Heart right ventricle (tissue), 16 donors: ENCODE measurements around the gene BSND. TPM values are rescaled to one million over a fixed set of nuclear protein-coding genes. Genes with fewer than 3 reads are reported as not detected.
A peak's percentile ranks its signal among the peaks of the same experiment; 100 is the strongest.

Experiments
- ATAC-seq, 8 donors: fragments of 200-7000 bp; cut with Tn5 transposase; one replicate each; pipeline ENCODE4 v1.9.1; 2020; ENCODE audit warnings: mild to moderate bottlenecking in 8 of 8, moderate library complexity in 8 of 8, moderate number of reproducible peaks in 1 of 8
- DNase-seq, 2 donors: peaks; one replicate each; pipeline ENCODE4 v3.0.0-alpha.2; 2020
- H3K27ac ChIP-seq, 10 donors: fragments of 200-600 bp; sonication (generic) in 2 of 10; one replicate each; pipeline versions ENCODE4 v1.5.0 to v1.8.0; 2020 to 2022; ENCODE audit warnings: mild to moderate bottlenecking in 3 of 10
- H3K27me3 ChIP-seq, 7 donors: fragments of 200-600 bp; one replicate each; pipeline ENCODE4 v1.8.0; 2021 to 2022; ENCODE audit warnings: mild to moderate bottlenecking in 2 of 7
- H3K36me3 ChIP-seq, 9 donors: fragments of 200-600 bp; sonication (generic) in 1 of 9; one replicate each; pipeline versions ENCODE4 v1.5.0 to v1.8.0; 2020 to 2022; ENCODE audit warnings: mild to moderate bottlenecking in 2 of 9
- H3K4me1 ChIP-seq, 9 donors: fragments of 200-600 bp; sonication (generic) in 1 of 9; one replicate each; pipeline versions ENCODE4 v1.5.0 to v1.8.0; 2020 to 2022; ENCODE audit warnings: mild to moderate bottlenecking in 4 of 9
- H3K4me3 ChIP-seq, 10 donors: fragments of 200-600 bp; sonication (generic) in 2 of 10; one replicate each; pipeline versions ENCODE4 v1.5.0 to v1.8.0; 2020 to 2022; ENCODE audit warnings: mild to moderate bottlenecking in 7 of 10, moderate library complexity in 2 of 10
- H3K9me3 ChIP-seq, 11 donors: fragments of 200-600 bp in 10 of 11; sonication (generic) in 2 of 11; one replicate each; pipeline versions ENCODE4 v1.5.0 to v1.8.0; 2013 to 2022; ENCODE audit warnings: mild to moderate bottlenecking in 2 of 11, control low read depth in 1 of 11, moderate library complexity in 1 of 11
- CTCF ChIP-seq, 9 donors: fragments of 200-600 bp; sonication (generic) in 2 of 9; IDR thresholded peaks; one replicate each; pipeline versions ENCODE4 v1.5.0 to v1.8.0; 2021 to 2022; ENCODE audit warnings: antibody characterized with exemption in 9 of 9, mild to moderate bottlenecking in 5 of 9, moderate library complexity in 1 of 9
- WGBS, 2 donors: extraction: QIAGEN DNeasy Blood & Tissue Kit; methylation state at CpG; one replicate each; pipeline ENCODE4 v1.1.7; 2013; ENCODE audit warnings: inconsistent platforms in 1 of 2; 5-methylcytosine and 5-hydroxymethylcytosine counted together
- intact Hi-C, 10 donors: fragments of 100-400 bp; cut with DNase I; formaldehyde crosslinking; loops; one replicate each; pipeline versions ENCODE4 v1.11.1 to v1.14.2; 2022
- polyA plus RNA-seq, 2 donors: library from polyadenylated mRNA; stranded (reverse); fragments of 200-250 nt; gene quantifications; one replicate each; pipeline ENCODE4 v1.2.3, GENCODE V29; 2013
- total RNA-seq, 10 donors: library from RNA; stranded (reverse); fragmentation: NEBNext Ultra II Directional in 3 of 10; extraction: Animal tissue kit (Norgen Biotek cat#: 25700) in 3 of 10; gene quantifications; one replicate each; pipeline versions ENCODE4 v1.2.1 to v1.2.4, GENCODE V29; 2021 to 2023
- donor health status: Arrhythmogenic right ventricular cardiomyopathy.
- donor health status: ischemic (EF 13 %, LVEDD 7.1; RV severe dilation, severe dysfunction).
- donor health status: healthy with polysubstance abuse.
- donor health status: DM: no; HTN: yes; CAD: no.
- donor health status: DM: no; HTN: no; CAD: no.
- donor health status: ischemic (EF 25% LVEDD 6.9; RV normal size, moderate dysfunction).
- donor health status: ischemic (EF 25% LVEDD 5.7; RV mildly dilated, moderate dysfunction).
- donor health status: healthy.
- donor health status: DM: yes; HTN: yes; CAD: no.
- donor health status: Ischemic cardiomyopathy.
- donor health status: ischemic (EF 35%, LVEDD 5.7; RV mildly dilated, moderate dysfunction).
- donor health status: nonischemic (EF 11% LVEDD 7.7; RV severe dilation, severe dysfunction).
- donor health status: DM: yes; HTN: yes; CAD: no.
- donor health status: PGD.
- donor health status: ischemic (EF 29% LVEDD 5.4; RV normal size, mild dysfunction).
- donor health status: nonischemic (EF 23%, LVEDD 6.1; RV moderate dilation, normal function).

BSND gene
- total and polyA plus RNA-seq, 12 donors: not detected

GRCh38 chr1:55052221-55053142 lies 53.7 kb downstream of the BSND start:
- Histone ChIP-seq H3K4me3 (no peak overlapping the region), H3K27ac (peak overlapping the region in 5 of 10 donors; percentile 1 to 17 (median 7)), H3K36me3 (no peaks in the 10 kb centered on the region), H3K4me1 (peaks cover 0 to 40% (median 13%) of the 10 kb centered on the region in 9 donors), H3K27me3 (no peaks in the 10 kb centered on the region), H3K9me3 (no peaks in the 10 kb centered on the region)
- intact Hi-C loops: no loop called here
- ATAC-seq (peak in 6 of 8 donors; percentile 10 to 58 (median 29)), DNase-seq (peak; percentile 43 to 57)
- 83 to 84% methylated on average over 29 of the region's 29 CpGs for WGBS, 2 donors
- TF ChIP-seq CTCF (IDR thresholded peaks at IDR 0.05): no peak

- no peak for DNase-seq
- intact Hi-C loops: no loop called here
- H3K36me3 ChIP-seq: no peaks in the 10 kb centered on the region
- peak overlapping the region in 5 of 10 donors; percentile 1 to 17 (median 7) for H3K27ac ChIP-seq
- 58 to 59% methylated on average over 7 of the region's 7 CpGs for WGBS, 2 donors
- no peaks in the 10 kb centered on the region for H3K27me3 ChIP-seq
- TF ChIP-seq CTCF (IDR thresholded peaks at IDR 0.05): no peak
- no peak overlapping the region for H3K4me3 ChIP-seq
- H3K4me1 ChIP-seq: peaks cover 0 to 40% (median 13%) of the 10 kb centered on the region in 9 donors
- ATAC-seq: peak in 4 of 8 donors; percentile 7 to 46 (median 24)
- H3K9me3 ChIP-seq: no peaks in the 10 kb centered on the region
Measured at GRCh38 chr1:55053265-55053954, 54.7 kb downstream of the BSND start.

GRCh38 chr1:55054396-55054795 lies 55.7 kb downstream of the BSND start:
- H3K27ac ChIP-seq: no peak overlapping the region
- H3K9me3 ChIP-seq: no peaks in the 10 kb centered on the region
- ATAC-seq (no peak), DNase-seq (no peak)
- peaks cover 0 to 36% (median 10%) of the 10 kb centered on the region in 9 donors for H3K4me1 ChIP-seq
- no peak overlapping the region for H3K4me3 ChIP-seq
- H3K36me3 ChIP-seq: no peaks in the 10 kb centered on the region
- no peaks in the 10 kb centered on the region for H3K27me3 ChIP-seq
- 95 to 97% methylated on average over 5 of the region's 5 CpGs for whole genome bisulfite sequencing, 2 donors
- TF ChIP-seq CTCF (IDR thresholded peaks at IDR 0.05): no peak
- intact Hi-C loops: no loop called here

GRCh38 chr1:55055084-55055882 lies 56.5 kb downstream of the BSND start:
- no peaks in the 10 kb centered on the region for H3K9me3 ChIP-seq
- H3K27me3 ChIP-seq: no peaks in the 10 kb centered on the region
- no peak for DNase-seq
- TF ChIP-seq CTCF (IDR thresholded peaks at IDR 0.05): no peak
- H3K4me3 ChIP-seq: no peak overlapping the region
- intact Hi-C loops: no loop called here
- peaks cover 0 to 29% (median 5%) of the 10 kb centered on the region in 9 donors for H3K4me1 ChIP-seq
- no peak for ATAC-seq
- no peak overlapping the region for H3K27ac ChIP-seq
- H3K36me3 ChIP-seq: no peaks in the 10 kb centered on the region
- 82 to 88% methylated on average over 12 of the region's 12 CpGs for WGBS, 2 donors
